Stimulated activated CD8-positive, alpha-beta memory T cell treated with anti-CD3 and anti-CD28 coated beads, Interleukin-12 subunit alpha, Interleukin-12 subunit beta, amount 100 ng/mL, for 4 hours (primary cell): Measurements from ENCODE around the gene MAB21L4.

Source experiments
- DNase-seq: peaks from one replicate; pipeline ENCODE4 v3.0.0-alpha.2; 2020; ENCODE audit warnings: low read depth

MAB21L4 gene

GRCh38 chr2:240925191-240925567 lies 29.2 kb upstream of the MAB21L4 start:
- DNase-seq = no peak

GRCh38 chr2:240922982-240923537 lies 27.1 kb upstream of the MAB21L4 start:
- no peak for DNase-seq

GRCh38 chr2:240922245-240922981 lies 26.5 kb upstream of the MAB21L4 start:
- DNase-seq = no peak

- no peak for DNase-seq
These were observed 26.0 kb upstream of the MAB21L4 start for GRCh38 chr2:240921995-240922244.

GRCh38 chr2:240921311-240921994 lies 25.5 kb upstream of the MAB21L4 start:
- no peak for DNase-seq

- DNase-seq = no peak
These were observed 24.9 kb upstream of the MAB21L4 start for GRCh38 chr2:240920783-240921231.

- no peak for DNase-seq
These were observed 24.1 kb upstream of the MAB21L4 start for GRCh38 chr2:240919786-240920782.

GRCh38 chr2:240919161-240919781 lies 23.3 kb upstream of the MAB21L4 start:
- DNase-seq = no peak

GRCh38 chr2:240918258-240919091 lies 22.5 kb upstream of the MAB21L4 start:
- DNase-seq = no peak

GRCh38 chr2:240917684-240918257 lies 21.8 kb upstream of the MAB21L4 start:
- DNase-seq = no peak

GRCh38 chr2:240917009-240917683 lies 21.2 kb upstream of the MAB21L4 start:
- DNase-seq = no peak

- no peak for DNase-seq
These were observed 20.6 kb upstream of the MAB21L4 start for GRCh38 chr2:240916571-240917008.

GRCh38 chr2:240915526-240916341 lies 19.8 kb upstream of the MAB21L4 start:
- no peak for DNase-seq

GRCh38 chr2:240914645-240915525 lies 18.9 kb upstream of the MAB21L4 start:
- no peak for DNase-seq

GRCh38 chr2:240913810-240914644 lies 18.1 kb upstream of the MAB21L4 start:
- peak; percentile 21 for DNase-seq

GRCh38 chr2:240912878-240913809 lies 17.2 kb upstream of the MAB21L4 start:
- no peak for DNase-seq
